ENCODE results near the gene SYNGR1.

GRCh38 chr22:39421691-39422090, 71.9 kb downstream of the SYNGR1 start:
- TF ChIP-seq POLR2A (IDR thresholded peaks at IDR 0.05; ENCODE audit: low read length) (no peak), GATA1 (IDR thresholded peaks at IDR 0.05; ENCODE audit: low read depth, low read length) (no peak)
